ENCODE data around the gene QDPR.
A peak's percentile ranks its signal among the peaks of the same experiment; 100 is the strongest.
"Not testable (repeated sequence)": the region's sequence is repeated elsewhere in the genome, so short reads cannot be mapped to it uniquely, and the experiment has no call there.

QDPR gene

GRCh38 chr4:17544831-17545234 lies 32.9 kb upstream of the QDPR start:
- Histone ChIP-seq H3K27ac (ENCODE audit: low read length) (no peak overlapping the region), H2AFZ (ENCODE audit: low read length) (no peak overlapping the region), H3K9ac (ENCODE audit: low read length) (no peak overlapping the region), H3K27me3 (replicated peaks; ENCODE audit: insufficient read depth, low read length) (no peaks in the 10 kb centered on the region), H3F3A (ENCODE audit: insufficient read depth, low read length) (no peaks in the 10 kb centered on the region), H3K36me3 (replicated peaks; ENCODE audit: insufficient read depth, low read length) (no peaks in the 10 kb centered on the region), H3K4me3 (ENCODE audit: low read length) (no peak overlapping the region), H3K4me1 (ENCODE audit: low read length) (no peaks in the 10 kb centered on the region), H4K20me1 (ENCODE audit: insufficient read depth, low read length) (no peaks in the 10 kb centered on the region), H3K79me2 (ENCODE audit: low read length) (no peaks in the 10 kb centered on the region), H3K9me3 (replicated peaks; ENCODE audit: insufficient read depth, low read length) (no peaks in the 10 kb centered on the region), H3K4me2 (ENCODE audit: low read depth, low read length) (no peak overlapping the region), H3K9me2 (replicated peaks; ENCODE audit: insufficient read depth, low read length) (no peaks in the 10 kb centered on the region)
- no peak for DNase-seq
- TF ChIP-seq EZH2phosphoT487 (IDR thresholded peaks at IDR 0.05; ENCODE audit: low read length), result no peak
- TF ChIP-seq CTCF (IDR thresholded peaks at IDR 0.05; ENCODE audit: low read length), result no peak
- TF ChIP-seq EZH2 (optimal IDR thresholded peaks at IDR 0.05; ENCODE audit: low read depth, low read length), result no peak

DNA sequence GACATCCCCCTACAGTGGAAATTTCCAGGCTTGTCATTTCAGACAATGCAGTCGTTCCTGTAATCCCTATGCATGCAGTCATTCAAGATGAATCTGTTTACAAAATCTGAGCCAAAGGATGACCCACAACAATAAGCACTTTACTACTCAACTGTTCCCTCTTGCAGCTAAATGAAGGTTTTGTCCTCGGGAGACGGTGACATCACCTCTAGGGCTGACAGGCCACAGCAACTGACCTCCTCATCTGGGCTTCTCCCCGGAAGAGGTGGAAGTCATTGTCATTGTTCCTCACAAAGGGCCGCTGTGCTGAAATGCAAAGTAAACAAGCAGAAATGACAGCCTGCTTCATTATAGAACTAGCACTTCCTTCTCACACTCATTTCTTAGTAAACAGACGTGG lies 32.3 kb upstream of the QDPR start:
- Histone ChIP-seq H3K4me2 (ENCODE audit: low read depth, low read length) (no peak overlapping the region), H3K9me2 (replicated peaks; ENCODE audit: insufficient read depth, low read length) (no peaks in the 10 kb centered on the region), H3F3A (ENCODE audit: insufficient read depth, low read length) (no peaks in the 10 kb centered on the region), H3K9me3 (replicated peaks; ENCODE audit: insufficient read depth, low read length) (no peaks in the 10 kb centered on the region), H3K27ac (ENCODE audit: low read length) (no peak overlapping the region), H3K36me3 (replicated peaks; ENCODE audit: insufficient read depth, low read length) (no peaks in the 10 kb centered on the region), H3K79me2 (ENCODE audit: low read length) (no peaks in the 10 kb centered on the region), H3K4me1 (ENCODE audit: low read length) (no peaks in the 10 kb centered on the region), H4K20me1 (ENCODE audit: insufficient read depth, low read length) (no peaks in the 10 kb centered on the region), H3K27me3 (replicated peaks; ENCODE audit: insufficient read depth, low read length) (no peaks in the 10 kb centered on the region), H3K9ac (ENCODE audit: low read length) (no peak overlapping the region), H3K4me3 (ENCODE audit: low read length) (no peak overlapping the region), H2AFZ (ENCODE audit: low read length) (no peak overlapping the region)
- no peak for DNase-seq
- no peak for TF ChIP-seq CTCF (IDR thresholded peaks at IDR 0.05; ENCODE audit: low read length)
- no peak for TF ChIP-seq EZH2phosphoT487 (IDR thresholded peaks at IDR 0.05; ENCODE audit: low read length)
- TF ChIP-seq EZH2 (optimal IDR thresholded peaks at IDR 0.05; ENCODE audit: low read depth, low read length), result no peak

- not testable (repeated sequence) for H3K27ac ChIP-seq (ENCODE audit: low read length); H2AFZ ChIP-seq (ENCODE audit: low read length); H3K9me2 ChIP-seq (replicated peaks; ENCODE audit: insufficient read depth, low read length); H3K4me3 ChIP-seq (ENCODE audit: low read length); DNase-seq; H3K36me3 ChIP-seq (replicated peaks; ENCODE audit: insufficient read depth, low read length); H3K4me2 ChIP-seq (ENCODE audit: low read depth, low read length); H3K9me3 ChIP-seq (replicated peaks; ENCODE audit: insufficient read depth, low read length); H3K4me1 ChIP-seq (ENCODE audit: low read length); H3F3A ChIP-seq (ENCODE audit: insufficient read depth, low read length); H4K20me1 ChIP-seq (ENCODE audit: insufficient read depth, low read length); H3K9ac ChIP-seq (ENCODE audit: low read length); H3K79me2 ChIP-seq (ENCODE audit: low read length); H3K27me3 ChIP-seq (replicated peaks; ENCODE audit: insufficient read depth, low read length)
Observed at GRCh38 chr4:17537060-17537459, 25.2 kb upstream of the QDPR start.

DNA sequence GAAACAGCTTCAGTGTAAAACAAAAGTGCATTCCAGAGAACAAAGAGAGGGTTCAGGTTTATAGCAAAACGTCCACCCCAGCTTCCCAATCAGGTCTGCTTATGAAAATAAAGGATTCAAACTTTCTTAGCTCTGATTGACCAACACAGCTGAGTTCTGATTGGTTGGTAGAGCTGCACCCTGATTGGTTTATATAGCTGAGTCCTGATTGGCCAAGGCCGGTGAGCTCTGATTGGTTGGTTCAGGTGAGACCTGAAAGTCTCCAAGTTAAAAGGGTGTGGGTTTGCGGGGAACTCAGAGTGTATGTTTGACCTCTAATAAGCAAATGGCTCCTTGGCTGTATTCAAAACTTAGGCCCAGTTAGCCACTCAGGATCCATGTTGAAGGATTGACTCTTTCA lies 24.0 kb upstream of the QDPR start:
- H3K9me2 ChIP-seq (replicated peaks; ENCODE audit: insufficient read depth, low read length), result no peaks in the 10 kb centered on the region
- 0 out of 2 replicates have a peak, but pooled peaks cover 8% of the 10 kb centered on the region for H3K4me1 ChIP-seq (ENCODE audit: low read length)
- H3K79me2 ChIP-seq (ENCODE audit: low read length), result no peaks in the 10 kb centered on the region
- no peak for TF ChIP-seq CTCF (IDR thresholded peaks at IDR 0.05; ENCODE audit: low read length)
- no peak for TF ChIP-seq EZH2phosphoT487 (IDR thresholded peaks at IDR 0.05; ENCODE audit: low read length)
- no peak for TF ChIP-seq EZH2 (optimal IDR thresholded peaks at IDR 0.05; ENCODE audit: low read depth, low read length)
- no peak overlapping the region for H3K4me2 ChIP-seq (ENCODE audit: low read depth, low read length)
- no peak for DNase-seq
- no peaks in the 10 kb centered on the region for H3K36me3 ChIP-seq (replicated peaks; ENCODE audit: insufficient read depth, low read length)
- H3K9me3 ChIP-seq (replicated peaks; ENCODE audit: insufficient read depth, low read length), result no peaks in the 10 kb centered on the region
- peak overlapping the region; percentile 52; the same call in 1 of the 2 replicates for H3K27ac ChIP-seq (ENCODE audit: low read length)
- no peaks in the 10 kb centered on the region for H3K27me3 ChIP-seq (replicated peaks; ENCODE audit: insufficient read depth, low read length)
- no peak overlapping the region for H3K9ac ChIP-seq (ENCODE audit: low read length)
- H2AFZ ChIP-seq (ENCODE audit: low read length), result peak overlapping the region; percentile 24
- H3F3A ChIP-seq (ENCODE audit: insufficient read depth, low read length), result peaks cover 10% of the 10 kb centered on the region
- no peaks in the 10 kb centered on the region for H4K20me1 ChIP-seq (ENCODE audit: insufficient read depth, low read length)
- no peak overlapping the region for H3K4me3 ChIP-seq (ENCODE audit: low read length)

Data from MM.1S (cell line).